H9 (cell line): ENCODE measurements around the gene LRRC3B. TPM values are rescaled to one million over a fixed set of nuclear protein-coding genes. Genes with fewer than 3 reads are reported as not detected.

ENCODE experiments used
- DNase-seq: peaks from one replicate; pipeline ENCODE4 v3.0.0-alpha.2; 2017
- H2AFZ ChIP-seq: one replicate; pipeline ENCODE4 v1.6.1; 2013; ENCODE audit warnings: mild to moderate bottlenecking, low read length, control low read depth, moderate library complexity
- H2AK5ac ChIP-seq: 2 replicates; pipeline ENCODE4 v1.6.1; 2013; ENCODE audit warnings: low read length, control low read depth, mixed read lengths; ENCODE audit not compliant: insufficient read length
- H2BK120ac ChIP-seq: one replicate; pipeline ENCODE4 v1.6.1; 2013; ENCODE audit warnings: low read depth, mild to moderate bottlenecking, low read length, control low read depth, inconsistent platforms; ENCODE audit not compliant: poor library complexity, severe bottlenecking
- H2BK12ac ChIP-seq: 2 replicates; pipeline ENCODE4 v1.6.1; 2013; ENCODE audit warnings: low read length, control low read depth, mixed read lengths, low read depth; ENCODE audit not compliant: insufficient read length
- H2BK15ac ChIP-seq: 2 replicates; pipeline ENCODE4 v1.6.1; 2013; ENCODE audit warnings: low read depth, low read length, control low read depth
- H2BK20ac ChIP-seq: one replicate; pipeline ENCODE4 v1.6.1; 2013; ENCODE audit warnings: low read depth, mild to moderate bottlenecking, low read length, control low read depth, inconsistent platforms; ENCODE audit not compliant: poor library complexity, severe bottlenecking
- H2BK5ac ChIP-seq: 2 replicates; pipeline ENCODE4 v1.6.1; 2013; ENCODE audit warnings: low read length, control low read depth, mixed read lengths; ENCODE audit not compliant: insufficient read length
- H3K14ac ChIP-seq: 2 replicates; pipeline ENCODE4 v1.6.1; 2013; ENCODE audit warnings: low read length, control low read depth; ENCODE audit not compliant: insufficient read depth
- H3K18ac ChIP-seq: 2 replicates; pipeline ENCODE4 v1.6.1; 2013; ENCODE audit warnings: low read depth, mild to moderate bottlenecking, mixed read lengths, low read length, control low read depth; ENCODE audit not compliant: insufficient read length
- H3K23ac ChIP-seq: 2 replicates; pipeline ENCODE4 v1.6.1; 2013; ENCODE audit warnings: low read length, control low read depth, mixed read lengths, low read depth; ENCODE audit not compliant: insufficient read length
- H3K23me2 ChIP-seq: 2 replicates; pipeline ENCODE4 v1.6.1; 2013; ENCODE audit warnings: low read depth, mild to moderate bottlenecking, mixed read lengths, low read length, control low read depth; ENCODE audit not compliant: insufficient read length, poor library complexity, severe bottlenecking
- H3K27ac ChIP-seq: 2 replicates; pipeline ENCODE4 v1.5.1; 2013; ENCODE audit warnings: low read length, control low read depth, mixed read lengths, low read depth; ENCODE audit not compliant: insufficient read length
- H3K27me3 ChIP-seq: 2 replicates; pipeline ENCODE4 v1.6.1; 2013; ENCODE audit warnings: low read length, control low read depth, inconsistent platforms; ENCODE audit not compliant: insufficient read depth
- H3K4ac ChIP-seq: 2 replicates; pipeline ENCODE4 v1.6.1; 2013; ENCODE audit warnings: low read depth, mild to moderate bottlenecking, control low read depth, inconsistent platforms, low read length, moderate library complexity
- H3K4me1 ChIP-seq: 2 replicates; pipeline ENCODE4 v1.6.1; 2013; ENCODE audit warnings: low read length, control low read depth, inconsistent platforms; ENCODE audit not compliant: insufficient read depth
- H3K4me2 ChIP-seq: 2 replicates; pipeline ENCODE4 v1.6.1; 2013; ENCODE audit warnings: low read length, control low read depth, mixed read lengths; ENCODE audit not compliant: insufficient read length, insufficient read depth
- H3K56ac ChIP-seq: 2 replicates; pipeline ENCODE4 v1.6.1; 2013; ENCODE audit warnings: low read depth, mild to moderate bottlenecking, mixed read lengths, low read length, control low read depth; ENCODE audit not compliant: insufficient read length
- H3K79me1 ChIP-seq: 2 replicates; pipeline ENCODE4 v1.6.1; 2013; ENCODE audit warnings: low read depth, mild to moderate bottlenecking, moderate library complexity, low read length, control low read depth, inconsistent platforms; ENCODE audit not compliant: insufficient read depth, poor library complexity, severe bottlenecking
- H3K79me2 ChIP-seq: 2 replicates; pipeline ENCODE4 v1.6.1; 2013; ENCODE audit warnings: low read length, control low read depth, inconsistent platforms; ENCODE audit not compliant: insufficient read depth
- H3K9ac ChIP-seq: 2 replicates; pipeline ENCODE4 v1.6.1; 2013; ENCODE audit warnings: low read length, control low read depth, mixed read lengths; ENCODE audit not compliant: insufficient read length; ENCODE audit errors: extremely low read depth
- H3K9me3 ChIP-seq: one replicate; pipeline ENCODE4 v1.6.1; 2013; ENCODE audit warnings: low read depth, low read length, inconsistent platforms; ENCODE audit not compliant: control insufficient read depth
- H3T11ph ChIP-seq: one replicate; pipeline ENCODE4 v1.6.1; 2013; ENCODE audit warnings: mild to moderate bottlenecking, low read length, control low read depth, inconsistent platforms
- H4K20me1 ChIP-seq: one replicate; pipeline ENCODE4 v1.6.1; 2013; ENCODE audit not compliant: control insufficient read depth, insufficient read length, insufficient read depth
- H4K5ac ChIP-seq: 2 replicates; pipeline ENCODE4 v1.6.1; 2013; ENCODE audit warnings: low read depth, mild to moderate bottlenecking, mixed read lengths, low read length, control low read depth; ENCODE audit not compliant: insufficient read length
- H4K8ac ChIP-seq: replicated peaks from 2 replicates; pipeline ENCODE4 v1.6.1; 2013; ENCODE audit warnings: low read length, control low read depth, mixed read lengths, low read depth; ENCODE audit not compliant: insufficient read length
- H4K91ac ChIP-seq: 2 replicates; pipeline ENCODE4 v1.6.1; 2013; ENCODE audit warnings: low read depth, mild to moderate bottlenecking, moderate library complexity, mixed read lengths, low read length, control low read depth; ENCODE audit not compliant: insufficient read length
- H3K27ac Mint-ChIP-seq, 3 experiments: 2 replicates in 2 of 3; 3 replicates in 1 of 3; pipeline ENCODE4 v1.8.0; 2020 to 2021; ENCODE audit warnings: mixed read lengths in 3 of 3, mild to moderate bottlenecking in 1 of 3, moderate library complexity in 1 of 3
- H3K27me3 Mint-ChIP-seq: 2 replicates; pipeline ENCODE4 v1.8.0; 2021; ENCODE audit warnings: low read depth, mild to moderate bottlenecking, moderate library complexity, mixed read lengths
- H3K36me3 Mint-ChIP-seq, 3 experiments: 2 replicates in 2 of 3; 3 replicates in 1 of 3; pipeline ENCODE4 v1.8.0; 2020 to 2021; ENCODE audit warnings: low read depth in 3 of 3, mixed read lengths in 3 of 3; ENCODE audit not compliant: insufficient read depth in 1 of 3
- H3K4me1 Mint-ChIP-seq, 2 experiments: 2 replicates each; pipeline ENCODE4 v1.8.0; 2020; ENCODE audit warnings: mixed read lengths in 2 of 2
- H3K4me3 Mint-ChIP-seq, 2 experiments: 2 replicates in 1 of 2; 3 replicates in 1 of 2; pipeline ENCODE4 v1.8.0; 2020 to 2021; ENCODE audit warnings: mild to moderate bottlenecking in 2 of 2, mixed read lengths in 2 of 2, moderate library complexity in 1 of 2
- H3K9me3 Mint-ChIP-seq, 2 experiments: 2 replicates in 1 of 2; 3 replicates in 1 of 2; pipeline ENCODE4 v1.8.0; 2020; ENCODE audit warnings: mild to moderate bottlenecking in 2 of 2, mixed read lengths in 2 of 2, moderate library complexity in 1 of 2
- CTCF ChIP-seq: fragments of 200-600 bp; sonication (generic); conservative IDR thresholded peaks from 3 replicates; pipeline ENCODE4 v1.8.0; 2021; ENCODE audit warnings: antibody characterized with exemption, mild to moderate bottlenecking
- total RNA-seq: library from RNA; stranded (reverse); gene quantifications from 2 replicates; pipeline ENCODE4 v1.2.1, GENCODE V29; 2021

The LRRC3B gene
- total RNA-seq, 1 experiment from 2014 or later = 0.35 TPM

- Histone ChIP-seq H3K23me2 (no peaks in the 10 kb centered on the region), H2BK12ac (no peak overlapping the region), H3K18ac (no peak overlapping the region), H4K5ac (no peak overlapping the region), H4K8ac (no peak overlapping the region), H2BK20ac (no peak overlapping the region), H3T11ph (no peak overlapping the region), H2AFZ (no peak overlapping the region), H3K9me3 (no peaks in the 10 kb centered on the region), H3K9ac (no peak overlapping the region), H4K91ac (no peak overlapping the region), H3K27ac (no peak overlapping the region), H3K79me1 (no peaks in the 10 kb centered on the region), H3K27me3 (peaks cover 4% of the 10 kb centered on the region; the same call in 1 of the 2 replicates), H3K4me1 (no peaks in the 10 kb centered on the region), H3K79me2 (no peaks in the 10 kb centered on the region), H3K4me2 (no peak overlapping the region), H3K4ac (no peak overlapping the region), H4K20me1 (no peaks in the 10 kb centered on the region), H3K14ac (no peak overlapping the region), H2BK5ac (no peak overlapping the region), H3K56ac (no peak overlapping the region), H2BK120ac (no peak overlapping the region), H2AK5ac (no peak overlapping the region), H2BK15ac (no peak overlapping the region), H3K23ac (no peak overlapping the region)
- Mint-ChIP-seq H3K27me3 (peaks cover 12% of the 10 kb centered on the region), H3K4me1 (no peaks in the 10 kb centered on the region), H3K4me3 (no peak overlapping the region), H3K27ac (no peak overlapping the region), H3K36me3 (no peaks in the 10 kb centered on the region; a peak in 2 of 7 replicates), H3K9me3 (no peaks in the 10 kb centered on the region; a peak in 1 of 5 replicates)
- no peak for TF ChIP-seq CTCF
- DNase-seq = no peak
Measured at GRCh38 chr3:26637698-26638097, 15.1 kb downstream of the LRRC3B start.
